ENCODE data around the gene ZXDC.

DNA sequence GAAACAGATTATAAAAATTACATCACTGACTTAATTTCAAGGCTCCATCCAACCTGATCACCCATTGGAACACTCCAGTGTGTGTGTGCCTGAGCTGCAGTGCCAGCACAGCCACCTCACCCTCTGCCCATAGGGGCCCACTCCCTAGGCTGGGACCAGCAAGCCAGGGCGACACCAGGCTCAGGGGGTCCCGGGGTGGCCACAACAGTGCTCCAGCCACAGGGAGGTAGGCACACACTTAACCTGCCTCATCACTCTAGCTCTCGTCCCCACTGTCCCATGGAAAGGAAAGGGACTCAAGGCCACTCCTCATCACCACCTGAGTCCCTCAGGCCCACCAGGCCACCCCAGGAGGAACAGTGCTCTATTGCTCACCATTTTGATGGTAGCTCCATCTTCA is 24.9 kb downstream of the ZXDC start:
- TF ChIP-seq, protein P1, sequence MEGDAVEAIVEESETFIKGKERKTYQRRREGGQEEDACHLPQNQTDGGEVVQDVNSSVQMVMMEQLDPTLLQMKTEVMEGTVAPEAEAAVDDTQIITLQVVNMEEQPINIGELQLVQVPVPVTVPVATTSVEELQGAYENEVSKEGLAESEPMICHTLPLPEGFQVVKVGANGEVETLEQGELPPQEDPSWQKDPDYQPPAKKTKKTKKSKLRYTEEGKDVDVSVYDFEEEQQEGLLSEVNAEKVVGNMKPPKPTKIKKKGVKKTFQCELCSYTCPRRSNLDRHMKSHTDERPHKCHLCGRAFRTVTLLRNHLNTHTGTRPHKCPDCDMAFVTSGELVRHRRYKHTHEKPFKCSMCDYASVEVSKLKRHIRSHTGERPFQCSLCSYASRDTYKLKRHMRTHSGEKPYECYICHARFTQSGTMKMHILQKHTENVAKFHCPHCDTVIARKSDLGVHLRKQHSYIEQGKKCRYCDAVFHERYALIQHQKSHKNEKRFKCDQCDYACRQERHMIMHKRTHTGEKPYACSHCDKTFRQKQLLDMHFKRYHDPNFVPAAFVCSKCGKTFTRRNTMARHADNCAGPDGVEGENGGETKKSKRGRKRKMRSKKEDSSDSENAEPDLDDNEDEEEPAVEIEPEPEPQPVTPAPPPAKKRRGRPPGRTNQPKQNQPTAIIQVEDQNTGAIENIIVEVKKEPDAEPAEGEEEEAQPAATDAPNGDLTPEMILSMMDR (conservative IDR thresholded peaks at IDR 0.05) = no peak
- no peak for TF ChIP-seq EZH2 (IDR thresholded peaks at IDR 0.05; ENCODE audit: low read depth)

All from PC-9 (cell line).